AG08396 (cell line): ENCODE results near the gene TMEFF1.

Source experiments
- DNase-seq: peaks from one replicate; pipeline ENCODE4 v3.0.0; 2012; ENCODE audit warnings: low spot score, mixed read lengths

The TMEFF1 gene

DNA sequence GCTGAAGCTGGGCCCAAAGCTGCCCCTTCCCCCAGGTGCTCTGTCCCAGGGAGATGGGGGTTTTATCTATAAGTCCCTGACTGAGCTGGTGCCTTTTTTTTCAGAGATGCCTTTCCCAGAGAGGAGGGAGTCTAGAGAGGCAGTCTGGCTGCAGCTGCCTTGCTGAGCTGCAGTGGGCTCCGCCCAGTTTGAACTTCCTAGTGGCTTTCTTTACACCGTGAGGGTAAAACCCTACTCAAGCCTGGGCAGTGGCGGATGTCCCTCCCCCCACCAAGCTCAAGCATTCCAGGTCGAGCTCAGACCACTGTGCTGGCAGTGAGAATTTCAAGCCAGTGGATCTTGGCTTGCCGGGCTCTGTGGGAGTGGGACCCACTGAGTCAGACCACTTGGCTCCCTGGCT is 146.2 kb downstream of the TMEFF1 start:
- DNase-seq = no peak

DNA sequence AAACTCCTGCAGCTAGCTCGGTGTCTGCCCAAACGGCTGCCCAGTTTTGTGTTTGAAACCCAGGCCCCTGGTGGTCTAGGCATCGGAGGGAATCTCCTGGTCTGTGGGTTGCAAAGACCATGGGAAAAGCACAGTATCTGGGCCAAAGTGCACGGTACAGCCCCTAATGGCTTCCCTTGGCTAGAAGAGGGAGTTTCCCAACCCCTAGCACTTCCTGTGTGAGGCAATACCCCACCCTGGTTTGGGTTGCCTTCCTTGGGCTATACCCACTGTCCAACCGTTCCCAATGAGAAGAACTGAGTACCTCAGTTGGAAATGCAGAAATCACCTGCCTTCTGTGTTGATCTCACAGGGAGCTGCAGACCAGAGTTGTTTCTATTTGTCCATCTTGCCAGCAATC is 146.7 kb downstream of the TMEFF1 start:
- no peak for DNase-seq

DNA sequence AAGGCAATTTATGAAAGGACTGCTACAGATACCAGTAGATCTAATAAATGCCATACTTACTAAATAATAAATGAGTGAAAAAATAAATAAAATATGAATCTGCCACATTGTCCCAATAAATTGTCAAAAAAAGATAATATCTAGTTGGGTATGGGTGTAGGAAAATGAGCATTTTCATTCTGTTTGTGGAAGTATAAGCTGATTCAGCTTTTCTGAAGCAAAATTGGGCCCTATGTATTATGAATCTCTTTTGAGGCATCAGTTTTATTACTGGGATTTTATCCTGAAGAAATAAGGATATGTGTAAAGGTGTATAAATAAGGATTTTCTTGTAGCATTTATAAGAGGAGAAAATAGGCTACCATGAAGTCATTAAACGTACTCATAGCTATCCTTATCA is 151.0 kb downstream of the TMEFF1 start:
- no peak for DNase-seq

DNA sequence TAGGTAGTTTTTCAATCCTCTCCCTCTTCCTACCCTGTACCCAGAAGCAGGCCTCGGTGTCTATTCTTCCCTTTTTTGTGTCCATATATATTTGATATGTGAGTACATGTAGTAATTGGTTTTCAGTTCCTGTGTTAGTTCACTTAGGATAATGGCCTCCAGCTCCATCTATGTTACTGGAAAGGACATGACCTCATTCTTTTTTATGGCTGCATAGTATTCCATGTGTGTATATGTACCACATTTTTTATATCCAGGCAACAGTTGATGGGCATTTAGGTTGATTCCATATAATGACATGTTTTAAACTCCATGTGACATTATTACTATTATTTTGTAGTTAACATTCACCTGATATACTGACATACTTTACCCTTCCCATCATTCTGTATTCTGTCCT is 154.0 kb downstream of the TMEFF1 start:
- DNase-seq = no peak
